AG09319 (cell line): ENCODE data around the gene ACIN1.
A peak's percentile ranks its signal among the peaks of the same experiment; 100 is the strongest.

Experiments used
- DNase-seq: peaks from one replicate; pipeline ENCODE4 v3.0.0-alpha.2; 2010; ENCODE audit warnings: low read depth; ENCODE audit errors: extremely low read depth
- CTCF ChIP-seq: IDR thresholded peaks from 2 replicates; pipeline ENCODE4 v1.5.1; 2011; ENCODE audit warnings: low read depth, mild to moderate bottlenecking, inconsistent platforms, low read length, moderate library complexity

ACIN1 gene

GRCh38 chr14:23117371-23118020 is 22.6 kb upstream of the ACIN1 start:
- DNase-seq, result no peak
- TF ChIP-seq CTCF, result no peak

- TF ChIP-seq CTCF, result no peak
- no peak for DNase-seq
Observed at GRCh38 chr14:23115918-23116317, 21.0 kb upstream of the ACIN1 start.

- peak; percentile 85 for DNase-seq
- TF ChIP-seq CTCF, result no peak
Observed at GRCh38 chr14:23115039-23115731, 20.2 kb upstream of the ACIN1 start.

GRCh38 chr14:23114669-23115038 is 19.7 kb upstream of the ACIN1 start:
- DNase-seq, result no peak
- TF ChIP-seq CTCF, result no peak; the same call in none of the 2 replicates

GRCh38 chr14:23114120-23114458 is 19.2 kb upstream of the ACIN1 start:
- DNase-seq, result no peak
- no peak for TF ChIP-seq CTCF

- no peak for TF ChIP-seq CTCF
- DNase-seq, result no peak
Observed at GRCh38 chr14:23113431-23114119, 18.6 kb upstream of the ACIN1 start.
